GM21515 (cell line): Measurements from ENCODE around the gene LRRC14B.
"Not testable (repeated sequence)": the region's sequence is repeated elsewhere in the genome, so short reads cannot be mapped to it uniquely, and the experiment has no call there.

Source experiments
- ATAC-seq: cut with Tn5 transposase; IDR thresholded peaks from one replicate; pipeline ENCODE4 v1.9.1; 2021; ENCODE audit not compliant: unreplicated experiment

The LRRC14B gene

GRCh38 chr5:159448-160172 is 31.7 kb upstream of the LRRC14B start:
- no peak for ATAC-seq

- no peak for ATAC-seq
Measured at GRCh38 chr5:160173-160510, 31.2 kb upstream of the LRRC14B start.

GRCh38 chr5:160921-161802 is 30.1 kb upstream of the LRRC14B start:
- no peak for ATAC-seq

GRCh38 chr5:161803-162110 is 29.5 kb upstream of the LRRC14B start:
- ATAC-seq = no peak

GRCh38 chr5:162190-162564 is 29.1 kb upstream of the LRRC14B start:
- no peak for ATAC-seq

- ATAC-seq = no peak
Measured at GRCh38 chr5:162565-163337, 28.5 kb upstream of the LRRC14B start.

- ATAC-seq = no peak
Measured at GRCh38 chr5:163338-163620, 28.0 kb upstream of the LRRC14B start.

GRCh38 chr5:163841-164240 is 27.5 kb upstream of the LRRC14B start:
- ATAC-seq = no peak

GRCh38 chr5:164244-164643 is 27.1 kb upstream of the LRRC14B start:
- no peak for ATAC-seq

GRCh38 chr5:164783-165182 is 26.5 kb upstream of the LRRC14B start:
- ATAC-seq = not testable (repeated sequence)

- no peak for ATAC-seq
Measured at GRCh38 chr5:166441-167372, 24.6 kb upstream of the LRRC14B start.

GRCh38 chr5:167511-167910 is 23.8 kb upstream of the LRRC14B start:
- no peak for ATAC-seq

GRCh38 chr5:167982-168660 is 23.2 kb upstream of the LRRC14B start:
- ATAC-seq = no peak

GRCh38 chr5:169071-169727 is 22.1 kb upstream of the LRRC14B start:
- ATAC-seq = no peak

- ATAC-seq = no peak
Measured at GRCh38 chr5:169728-170094, 21.6 kb upstream of the LRRC14B start.

- no peak for ATAC-seq
Measured at GRCh38 chr5:170971-171800, 20.1 kb upstream of the LRRC14B start.

- no peak for ATAC-seq
Measured at GRCh38 chr5:171801-172331, 19.4 kb upstream of the LRRC14B start.

GRCh38 chr5:172421-172820 is 18.9 kb upstream of the LRRC14B start:
- ATAC-seq = no peak

GRCh38 chr5:172841-173251 is 18.4 kb upstream of the LRRC14B start:
- no peak for ATAC-seq
